GM18909 (cell line): ENCODE results near the gene RNF180.
"Not testable (repeated sequence)": the region's sequence is repeated elsewhere in the genome, so short reads cannot be mapped to it uniquely, and the experiment has no call there.

ENCODE experiments used
- ATAC-seq: cut with Tn5 transposase; IDR thresholded peaks from one replicate; pipeline ENCODE4 v1.9.1; 2021; ENCODE audit warnings: mild to moderate bottlenecking; ENCODE audit not compliant: unreplicated experiment, poor library complexity

Gene RNF180

DNA sequence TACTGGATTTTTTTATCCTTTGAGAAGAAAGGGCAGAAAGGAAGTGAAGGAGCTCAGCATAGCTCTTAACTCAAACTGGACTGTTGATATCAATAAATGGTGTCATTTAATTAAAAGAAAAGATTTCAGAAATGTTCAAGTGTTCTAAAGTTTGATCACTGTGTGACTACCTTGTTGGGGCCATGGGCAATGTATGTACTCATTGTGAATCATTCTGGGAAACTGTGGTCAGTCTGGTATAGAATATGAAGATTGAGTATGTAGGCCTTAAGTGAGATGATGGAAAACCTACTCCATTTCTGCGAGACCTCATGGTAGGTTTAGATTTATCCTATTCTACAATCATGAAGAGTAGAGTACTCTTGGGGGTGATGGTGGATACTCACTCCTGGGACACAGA lies 175.7 kb downstream of the RNF180 start:
- no peak for ATAC-seq

DNA sequence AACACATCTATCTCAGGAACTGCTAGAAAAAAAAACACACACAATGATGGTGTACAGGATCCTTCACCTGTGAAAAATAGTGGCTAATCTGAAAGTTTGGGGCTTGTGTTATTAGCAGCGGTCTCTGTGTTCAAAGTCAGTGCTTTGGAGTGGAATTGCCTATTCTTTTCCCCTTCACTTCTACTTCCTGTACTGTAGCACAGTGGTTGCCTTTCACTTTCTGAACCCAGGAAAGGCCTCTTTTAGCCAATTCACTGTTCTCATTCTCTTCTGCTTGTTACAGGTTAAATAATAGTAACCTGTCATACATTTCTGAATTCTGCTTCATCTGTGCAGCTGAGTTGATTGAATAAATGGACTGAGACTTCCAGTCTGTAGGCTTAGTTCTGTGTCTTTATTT lies 178.9 kb downstream of the RNF180 start:
- no peak for ATAC-seq

DNA sequence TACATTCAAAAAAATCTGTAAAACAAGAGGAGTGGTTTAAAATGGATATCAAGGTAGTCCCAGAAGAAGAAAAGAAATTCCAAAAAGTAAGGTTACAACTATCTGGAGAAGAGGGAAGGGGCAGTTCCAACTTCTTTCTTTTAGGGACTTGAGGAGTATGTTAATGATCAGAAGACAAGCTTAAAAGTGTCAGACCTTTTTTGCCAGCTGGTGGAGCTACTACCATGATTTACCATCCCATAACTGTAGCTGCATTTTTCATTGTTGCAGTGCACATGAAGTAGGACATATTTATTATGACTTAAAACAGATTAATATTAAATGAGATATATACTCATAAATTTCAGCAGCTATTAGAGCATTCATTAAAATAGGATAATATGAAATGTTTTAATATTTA lies 181.7 kb downstream of the RNF180 start:
- ATAC-seq: no peak

- no peak for ATAC-seq
These were observed 198.8 kb downstream of the RNF180 start for GRCh38 chr5:64364426-64364825.

- peak; percentile 92 for ATAC-seq
These were observed 219.1 kb downstream of the RNF180 start for GRCh38 chr5:64384765-64385164.

- no peak for ATAC-seq
These were observed 231.9 kb downstream of the RNF180 start for GRCh38 chr5:64397552-64397951.

- not testable (repeated sequence) for ATAC-seq
These were observed 233.1 kb downstream of the RNF180 start for GRCh38 chr5:64398735-64399134.

GRCh38 chr5:64407103-64407825 lies 241.6 kb downstream of the RNF180 start:
- not testable (repeated sequence) for ATAC-seq

- ATAC-seq: no peak
These were observed 251.7 kb downstream of the RNF180 start for GRCh38 chr5:64417390-64417789.

GRCh38 chr5:64418013-64418412 lies 252.4 kb downstream of the RNF180 start:
- no peak for ATAC-seq
